ENCODE data around the gene TMED9. TPM values are rescaled to one million over a fixed set of nuclear protein-coding genes. Genes with fewer than 3 reads are reported as not detected.
"Not testable (repeated sequence)": the region's sequence is repeated elsewhere in the genome, so short reads cannot be mapped to it uniquely, and the experiment has no call there.

TMED9 gene
- total RNA-seq, 1 experiment from 2014 or later = 70.9 TPM

DNA sequence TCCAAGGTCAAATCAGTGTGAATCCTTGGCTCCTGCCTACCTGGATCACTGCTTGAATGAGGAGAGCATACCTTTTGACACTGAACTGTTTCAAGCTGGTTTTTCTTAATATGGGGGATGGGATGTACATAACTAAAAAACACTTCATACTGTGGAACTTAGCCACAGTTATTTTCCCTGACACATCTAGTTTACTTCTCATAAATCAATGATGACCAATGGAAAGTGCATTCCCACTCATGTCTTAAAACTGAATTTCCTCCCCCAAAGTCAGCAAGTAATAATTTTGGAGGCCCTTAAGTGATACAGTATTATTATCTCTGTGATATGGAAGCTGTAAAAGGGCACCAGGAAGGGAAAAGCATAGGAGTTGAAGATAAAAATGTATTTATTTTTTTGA is 38.2 kb downstream of the TMED9 start:
- not testable (repeated sequence) for H3K27me3 ChIP-seq; DNase-seq; H3K4me1 ChIP-seq; H3K4me3 ChIP-seq; H3K9me3 ChIP-seq (replicated peaks); H3K36me3 ChIP-seq; H3K27ac ChIP-seq

DNA sequence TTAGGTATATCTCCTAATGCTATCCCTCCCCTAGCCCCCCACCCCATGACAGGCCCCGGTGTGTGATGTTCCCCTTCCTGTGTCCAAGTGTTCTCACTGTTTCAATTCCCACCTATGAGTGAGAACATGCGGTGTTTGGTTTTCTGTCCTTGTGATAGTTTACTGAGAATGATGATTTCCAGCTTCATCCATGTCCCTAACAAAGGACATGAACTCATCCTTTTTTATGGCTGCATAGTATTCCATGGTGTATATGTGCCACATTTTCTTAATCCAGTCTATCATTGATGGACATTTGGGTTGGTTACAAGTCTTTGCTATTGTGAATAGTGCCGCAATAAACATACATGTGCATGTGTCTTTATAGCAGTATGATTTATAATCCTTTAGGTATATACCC is 42.9 kb downstream of the TMED9 start:
- not testable (repeated sequence) for H3K27ac ChIP-seq, H3K27me3 ChIP-seq, H3K4me1 ChIP-seq, H3K4me3 ChIP-seq, DNase-seq, H3K36me3 ChIP-seq
- peaks cover 14% of the 10 kb centered on the region for H3K9me3 ChIP-seq (replicated peaks)

DNA sequence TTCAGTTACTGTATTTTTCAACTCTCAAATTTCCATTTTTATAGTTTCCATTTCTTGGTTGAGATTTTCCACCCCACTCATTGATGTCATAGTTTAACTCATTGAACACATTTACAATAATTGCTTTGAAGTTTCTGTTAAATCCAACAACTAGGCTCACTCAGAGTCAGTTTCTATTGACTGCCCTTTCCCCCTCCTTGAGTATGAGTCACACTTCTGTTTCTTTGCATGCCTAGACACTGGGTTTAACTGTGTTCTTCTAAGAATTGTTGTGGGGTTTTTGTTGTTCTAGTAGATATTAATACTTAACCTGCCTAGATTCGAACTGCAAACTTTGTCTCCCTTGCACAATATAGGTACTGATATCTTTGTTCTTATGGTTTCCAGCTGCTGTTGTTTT is 53.5 kb downstream of the TMED9 start:
- H3K9me3 ChIP-seq (replicated peaks); H3K36me3 ChIP-seq; H3K4me1 ChIP-seq; DNase-seq; H3K27ac ChIP-seq; H3K27me3 ChIP-seq; H3K4me3 ChIP-seq: not testable (repeated sequence)

Other genes with a start within 250 kb of the TMED9 start
- gene LMAN2, start 240.5 kb upstream of the TMED9 start, total RNA-seq (2014; rRNA removed; shearing (Covaris generic)) = 144 and 156 TPM in 2 replicates
- 4.0 and 4.8 TPM in 2 replicates for gene RGS14, start 234.3 kb upstream of the TMED9 start, total RNA-seq (2014; rRNA removed; shearing (Covaris generic))
- not detected in 2 replicates for gene SLC34A1, start 207.8 kb upstream of the TMED9 start, total RNA-seq (2014; rRNA removed; shearing (Covaris generic))
- gene PFN3, start 191.5 kb upstream of the TMED9 start, total RNA-seq (2014; rRNA removed; shearing (Covaris generic)) = not detected in 2 replicates
- gene F12, start 182.6 kb upstream of the TMED9 start, total RNA-seq (2014; rRNA removed; shearing (Covaris generic)) = 5.9 and 6.5 TPM in 2 replicates
- gene GRK6, start 165.5 kb upstream of the TMED9 start, total RNA-seq (2014; rRNA removed; shearing (Covaris generic)) = 45.1 and 48.4 TPM in 2 replicates
- gene PRR7, start 145.4 kb upstream of the TMED9 start, total RNA-seq (2014; rRNA removed; shearing (Covaris generic)) = 6.4 TPM in 2 replicates
- 239 and 265 TPM in 2 replicates for gene DBN1, start 118.6 kb upstream of the TMED9 start, total RNA-seq (2014; rRNA removed; shearing (Covaris generic))
- 58.4 and 68.5 TPM in 2 replicates for gene PDLIM7, start 94.6 kb upstream of the TMED9 start, total RNA-seq (2014; rRNA removed; shearing (Covaris generic))
- gene DOK3, start 82.4 kb upstream of the TMED9 start, total RNA-seq (2014; rRNA removed; shearing (Covaris generic)) = 3.0 and 6.2 TPM in 2 replicates
- gene DDX41, start 75.2 kb upstream of the TMED9 start, total RNA-seq (2014; rRNA removed; shearing (Covaris generic)) = 68.5 and 76.8 TPM in 2 replicates
- gene FAM193B, start 37.6 kb upstream of the TMED9 start, total RNA-seq (2014; rRNA removed; shearing (Covaris generic)) = 30.8 and 33.8 TPM in 2 replicates
- 17.4 and 22.3 TPM in 2 replicates for gene B4GALT7, start 7.9 kb downstream of the TMED9 start, total RNA-seq (2014; rRNA removed; shearing (Covaris generic))
- gene FAM153A, start 190.7 kb downstream of the TMED9 start, total RNA-seq (2014; rRNA removed; shearing (Covaris generic)) = 0.41 and 0.83 TPM in 2 replicates

All from SJCRH30 (cell line).